ENCODE results near the gene CTNNA3. TPM values are rescaled to one million over a fixed set of nuclear protein-coding genes. Genes with fewer than 3 reads are reported as not detected.

Gene CTNNA3
- total RNA-seq, 4 donors from 2014 or later = 14.3 to 49.5 (median 24.2) TPM

GRCh38 chr10:66414943-66415342 is 1281.1 kb downstream of the CTNNA3 start:
- Histone ChIP-seq H3K27me3 (no peaks in the 10 kb centered on the region), H3K36me3 (no peaks in the 10 kb centered on the region), H3K4me1 (no peaks in the 10 kb centered on the region), H3K4me3 (no peak overlapping the region), H3K27ac (no peak overlapping the region), H3K9me3 (no peaks in the 10 kb centered on the region)
- ATAC-seq (no peak), DNase-seq (no peak)
- in situ Hi-C loops (cut with MboI; ENCODE audit: low sequenced_read_pairs in 4 of 4) (no loop called here), intact Hi-C loops (cut with DNase I; ENCODE audit: low total_unique reads) (no loop called here)
- no peak for TF ChIP-seq CTCF (IDR thresholded peaks at IDR 0.05 in 4 of 5, conservative IDR thresholded peaks at IDR 0.05 in 1 of 5)
- TF ChIP-seq POLR2A (IDR thresholded peaks at IDR 0.05) = no peak

GRCh38 chr10:66405566-66405965 is 1290.4 kb downstream of the CTNNA3 start:
- no peaks in the 10 kb centered on the region for H3K4me1 ChIP-seq
- no peak overlapping the region for H3K4me3 ChIP-seq
- no peaks in the 10 kb centered on the region for H3K9me3 ChIP-seq
- no peaks in the 10 kb centered on the region for H3K27me3 ChIP-seq
- ATAC-seq (no peak), DNase-seq (no peak)
- intact Hi-C loops (cut with DNase I; ENCODE audit: low total_unique reads) = no loop called here
- in situ Hi-C loops (cut with MboI; ENCODE audit: low sequenced_read_pairs in 4 of 4) = no loop called here
- no peak overlapping the region for H3K27ac ChIP-seq
- no peaks in the 10 kb centered on the region for H3K36me3 ChIP-seq
- TF ChIP-seq POLR2A (IDR thresholded peaks at IDR 0.05) (no peak), CTCF (IDR thresholded peaks at IDR 0.05 in 4 of 5, conservative IDR thresholded peaks at IDR 0.05 in 1 of 5) (no peak)

GRCh38 chr10:66398669-66399068 is 1297.3 kb downstream of the CTNNA3 start:
- Histone ChIP-seq H3K27ac (no peak overlapping the region), H3K4me3 (no peak overlapping the region), H3K4me1 (no peaks in the 10 kb centered on the region), H3K36me3 (no peaks in the 10 kb centered on the region), H3K9me3 (no peaks in the 10 kb centered on the region), H3K27me3 (no peaks in the 10 kb centered on the region)
- no peak for ATAC-seq
- in situ Hi-C loops (cut with MboI; ENCODE audit: low sequenced_read_pairs in 4 of 4) = no loop called here
- intact Hi-C loops (cut with DNase I; ENCODE audit: low total_unique reads) = no loop called here
- DNase-seq = no peak
- no peak for TF ChIP-seq CTCF (IDR thresholded peaks at IDR 0.05 in 4 of 5, conservative IDR thresholded peaks at IDR 0.05 in 1 of 5)
- no peak for TF ChIP-seq POLR2A (IDR thresholded peaks at IDR 0.05)

GRCh38 chr10:66394342-66395063 is 1301.5 kb downstream of the CTNNA3 start:
- H3K36me3 ChIP-seq = no peaks in the 10 kb centered on the region
- no peak overlapping the region for H3K27ac ChIP-seq
- TF ChIP-seq CTCF (IDR thresholded peaks at IDR 0.05 in 4 of 5, conservative IDR thresholded peaks at IDR 0.05 in 1 of 5) (no peak), POLR2A (IDR thresholded peaks at IDR 0.05) (no peak)
- no peak overlapping the region for H3K4me3 ChIP-seq
- no peaks in the 10 kb centered on the region for H3K9me3 ChIP-seq
- intact Hi-C loops (cut with DNase I; ENCODE audit: low total_unique reads) (no loop called here), in situ Hi-C loops (cut with MboI; ENCODE audit: low sequenced_read_pairs in 4 of 4) (no loop called here)
- no peaks in the 10 kb centered on the region for H3K4me1 ChIP-seq
- H3K27me3 ChIP-seq = no peaks in the 10 kb centered on the region
- DNase-seq = no peak
- ATAC-seq = no peak

- no peak overlapping the region for H3K27ac ChIP-seq
- H3K4me1 ChIP-seq = no peaks in the 10 kb centered on the region
- ATAC-seq = no peak
- no peak for DNase-seq
- in situ Hi-C loops (cut with MboI; ENCODE audit: low sequenced_read_pairs in 4 of 4) = no loop called here
- intact Hi-C loops (cut with DNase I; ENCODE audit: low total_unique reads) = no loop called here
- no peaks in the 10 kb centered on the region for H3K36me3 ChIP-seq
- TF ChIP-seq CTCF (IDR thresholded peaks at IDR 0.05 in 4 of 5, conservative IDR thresholded peaks at IDR 0.05 in 1 of 5) (no peak), POLR2A (IDR thresholded peaks at IDR 0.05) (no peak)
- no peaks in the 10 kb centered on the region for H3K27me3 ChIP-seq
- no peak overlapping the region for H3K4me3 ChIP-seq
- H3K9me3 ChIP-seq = no peaks in the 10 kb centered on the region
These were observed 1305.1 kb downstream of the CTNNA3 start for GRCh38 chr10:66390926-66391325.
